SKM-1 treated with dmso at 0.1 percent for 144 hours (cell line): Measurements from ENCODE around the gene TFF3.

ENCODE experiments used
- DNase-seq: peaks from one replicate; lab custom pipeline; 2025; ENCODE audit not compliant: unreplicated experiment; lab: John Stamatoyannopoulos, UW

The TFF3 gene

DNA sequence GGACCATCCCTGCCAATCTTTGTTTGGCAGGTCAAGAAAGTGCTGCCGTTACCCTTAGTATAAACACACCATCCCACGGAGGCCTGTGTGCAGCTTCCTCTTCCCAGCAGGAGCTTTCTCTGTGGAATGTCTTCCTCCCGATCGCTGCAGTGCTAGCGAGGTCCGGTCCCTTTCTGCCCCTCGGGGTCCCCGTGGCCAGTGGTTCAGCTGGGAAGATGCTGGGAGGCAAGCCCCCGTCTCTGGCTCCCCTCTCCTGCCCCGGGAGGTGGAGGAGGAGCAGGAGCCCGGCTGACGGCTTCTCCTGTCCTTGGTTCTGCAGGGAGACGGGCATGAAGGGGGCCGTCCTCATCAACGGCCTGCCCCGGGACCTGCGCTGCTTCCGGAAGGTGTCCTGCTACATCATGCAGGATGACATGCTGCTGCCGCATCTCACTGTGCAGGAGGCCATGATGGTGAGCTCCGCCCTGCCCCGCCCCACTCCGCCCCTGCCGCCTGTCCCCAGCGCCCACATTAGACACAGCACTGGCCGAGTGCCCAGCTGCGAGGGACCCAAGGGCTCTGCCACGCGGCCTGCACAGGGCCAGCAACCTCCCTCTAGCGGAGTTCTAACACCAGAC is 42.1 kb downstream of the TFF3 start:
- DNase-seq = no peak

DNA sequence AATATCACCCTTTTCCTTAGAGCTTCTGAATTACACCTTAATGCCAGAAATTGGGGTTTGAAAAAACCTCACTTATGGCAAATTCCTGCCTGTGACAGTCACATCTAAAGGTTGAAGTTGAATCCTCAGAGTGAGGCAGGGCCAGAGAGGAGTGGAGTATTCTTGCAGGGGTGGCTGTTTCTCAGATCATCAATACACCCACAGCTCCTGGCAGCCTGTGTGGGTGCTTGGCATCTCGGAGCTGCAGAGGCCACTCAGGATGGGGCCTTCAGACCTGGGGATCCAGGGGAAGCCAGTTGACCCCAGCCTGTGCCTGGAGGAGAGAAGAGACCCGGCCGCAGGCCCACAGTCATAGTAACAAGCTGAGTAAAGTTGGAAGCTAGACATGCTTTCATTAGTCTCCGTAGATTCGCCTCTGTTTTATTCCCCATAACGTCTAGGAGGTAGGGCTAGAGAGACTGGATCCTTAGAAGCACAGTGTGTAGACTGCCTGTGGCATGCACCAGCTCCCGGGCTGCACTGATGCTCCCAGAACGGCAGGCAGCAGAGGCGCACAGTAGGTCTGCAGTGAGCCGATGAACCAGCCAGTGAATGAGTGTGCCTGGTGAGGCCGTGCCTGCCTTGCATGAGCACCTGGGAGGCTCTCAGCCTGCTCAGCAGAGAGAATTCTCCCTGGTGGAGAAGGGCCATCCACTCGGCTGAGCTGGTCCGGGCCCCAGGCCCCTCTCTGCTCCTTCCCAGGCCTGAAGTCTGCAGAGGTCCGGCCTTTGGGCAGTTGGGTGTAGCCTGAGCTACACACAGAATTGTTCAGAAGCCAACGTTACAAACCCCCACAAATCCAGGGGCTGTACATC is 42.9 kb downstream of the TFF3 start:
- DNase-seq = no peak

DNA sequence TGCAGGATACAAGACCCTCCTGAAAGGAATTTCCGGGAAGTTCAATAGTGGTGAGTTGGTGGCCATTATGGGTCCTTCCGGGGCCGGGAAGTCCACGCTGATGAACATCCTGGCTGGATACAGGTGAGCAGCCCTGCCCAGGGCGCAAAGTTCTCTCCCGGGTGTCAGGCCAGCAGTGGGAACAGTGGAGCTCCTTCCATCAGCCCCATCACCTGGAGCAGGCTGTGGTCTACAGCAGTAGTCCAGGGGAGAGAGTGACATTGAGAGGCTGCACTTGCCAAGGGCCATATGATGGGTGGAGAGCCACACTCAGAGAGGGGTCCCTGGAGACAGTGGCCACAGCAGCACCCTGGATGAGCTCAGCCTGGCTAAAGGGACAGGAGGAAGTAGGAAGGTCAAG is 44.1 kb downstream of the TFF3 start:
- no peak for DNase-seq

DNA sequence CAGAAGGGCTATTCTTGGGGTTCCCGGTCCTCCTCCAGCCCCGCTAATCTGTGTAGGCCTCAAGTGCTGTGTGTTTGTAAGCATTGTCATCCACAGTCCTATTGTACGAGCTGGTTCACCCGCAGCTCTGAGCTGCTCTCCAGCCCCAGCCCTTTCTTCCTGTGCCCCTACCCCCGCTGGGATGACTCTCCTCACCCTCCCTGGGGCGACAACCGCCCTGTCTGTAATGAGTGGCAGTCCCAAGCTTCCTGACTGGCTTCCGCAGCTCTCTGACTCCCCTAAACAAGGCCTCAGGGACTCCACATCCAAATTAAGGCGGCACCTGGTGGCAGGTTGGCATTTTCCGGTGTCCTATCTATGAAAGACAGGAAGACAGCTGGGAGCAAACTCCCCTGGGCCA is 45.8 kb downstream of the TFF3 start:
- no peak for DNase-seq

DNA sequence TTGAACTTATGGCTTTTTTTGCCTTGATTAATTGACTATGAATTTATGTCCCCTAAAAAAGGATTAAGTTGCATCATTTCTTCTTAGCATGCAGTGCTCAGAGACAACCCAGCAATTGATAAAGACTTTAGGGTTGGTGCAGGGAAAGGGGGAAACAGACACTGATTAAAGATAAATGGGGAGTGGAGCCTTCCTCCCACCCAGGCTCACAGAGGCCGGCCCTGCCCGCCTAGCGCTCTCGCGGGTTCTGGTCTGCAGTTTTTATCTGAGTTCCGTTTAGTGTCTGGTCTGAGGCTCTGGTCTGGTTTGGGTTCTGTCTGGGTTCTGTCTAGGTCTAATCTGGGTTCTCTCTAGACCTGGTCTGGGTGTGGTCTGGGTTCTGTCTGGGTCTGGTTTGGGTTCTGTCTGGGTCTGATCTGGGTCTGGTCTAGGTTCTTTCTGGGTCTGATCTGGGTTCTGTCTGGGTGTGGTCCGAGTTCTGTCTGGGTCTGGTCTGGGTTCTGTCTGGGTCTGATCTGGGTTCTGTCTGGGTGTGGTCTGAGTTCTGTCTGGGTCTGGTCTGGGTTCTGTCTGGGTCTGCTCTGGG is 48.1 kb downstream of the TFF3 start:
- no peak for DNase-seq

DNA sequence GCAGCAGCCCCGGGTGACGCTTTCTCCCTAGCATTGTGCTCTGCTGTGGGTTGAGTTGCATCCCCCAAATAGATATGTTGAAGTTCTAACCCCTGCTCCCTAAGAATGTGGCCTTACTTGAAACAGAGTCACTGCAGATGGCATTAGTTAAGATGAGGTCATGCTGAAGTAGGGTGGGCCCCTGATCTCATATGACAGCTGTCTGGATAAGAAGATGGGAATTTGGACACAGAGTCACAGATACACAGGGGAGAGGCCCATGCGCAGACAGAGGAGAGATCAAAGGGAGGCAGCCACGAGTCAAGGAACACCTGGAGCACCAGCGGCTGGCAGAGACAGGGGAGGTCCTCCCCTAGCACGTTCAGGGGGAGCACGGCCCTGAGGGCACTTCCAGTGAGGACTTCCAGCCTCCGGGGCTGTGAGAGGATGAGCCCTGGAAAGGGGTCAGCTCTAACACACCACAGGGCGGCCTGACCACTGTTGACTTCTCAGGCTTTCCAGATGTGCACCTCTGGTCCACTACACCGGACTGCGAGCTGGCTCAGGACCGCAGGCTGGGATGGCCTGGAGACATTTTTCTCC is 49.9 kb downstream of the TFF3 start:
- no peak for DNase-seq

DNA sequence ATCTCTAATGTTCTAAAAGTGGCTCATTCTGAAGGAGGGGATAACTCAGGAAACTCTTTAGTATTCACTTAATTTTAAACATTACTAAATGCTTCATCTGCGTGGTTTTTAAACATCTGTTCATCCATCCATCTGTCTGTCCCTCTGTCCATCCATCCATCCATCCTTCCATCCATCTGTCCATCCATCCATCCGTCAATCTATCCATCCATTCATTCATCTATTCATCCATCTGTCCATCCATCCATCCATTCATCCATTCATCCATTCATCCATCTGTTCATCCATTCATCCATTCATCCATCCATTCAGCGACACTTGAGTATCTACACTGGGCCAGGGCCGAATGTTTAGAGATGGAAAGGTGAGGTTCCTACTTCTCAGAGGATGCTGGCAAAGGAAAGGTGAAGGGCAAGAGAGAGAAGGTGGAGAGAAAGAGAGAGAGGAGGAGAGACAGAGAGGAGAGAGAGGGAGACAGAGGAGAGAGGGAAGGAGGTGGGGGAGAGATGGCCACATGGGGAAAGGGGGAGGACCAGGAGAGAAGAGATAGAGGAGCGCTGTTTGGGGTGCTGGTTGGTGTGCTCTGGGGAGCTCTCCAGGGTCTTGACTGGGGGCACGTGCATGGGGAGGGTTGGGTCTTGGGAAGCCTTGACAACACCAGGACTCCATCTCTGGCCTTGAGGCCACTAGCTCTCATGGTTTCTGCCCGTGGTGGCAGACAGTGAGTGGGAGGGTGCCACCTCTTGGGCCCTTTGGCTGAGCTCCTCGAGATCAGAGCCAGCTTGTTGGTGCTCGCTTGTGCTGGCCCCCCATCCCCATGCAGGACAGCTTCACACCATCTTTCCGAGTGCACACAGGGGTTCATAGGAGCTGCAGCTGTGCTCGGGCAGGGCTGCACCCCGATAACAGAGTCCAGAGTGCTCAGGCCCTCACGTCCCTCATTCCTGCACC is 50.7 kb downstream of the TFF3 start:
- DNase-seq = no peak

DNA sequence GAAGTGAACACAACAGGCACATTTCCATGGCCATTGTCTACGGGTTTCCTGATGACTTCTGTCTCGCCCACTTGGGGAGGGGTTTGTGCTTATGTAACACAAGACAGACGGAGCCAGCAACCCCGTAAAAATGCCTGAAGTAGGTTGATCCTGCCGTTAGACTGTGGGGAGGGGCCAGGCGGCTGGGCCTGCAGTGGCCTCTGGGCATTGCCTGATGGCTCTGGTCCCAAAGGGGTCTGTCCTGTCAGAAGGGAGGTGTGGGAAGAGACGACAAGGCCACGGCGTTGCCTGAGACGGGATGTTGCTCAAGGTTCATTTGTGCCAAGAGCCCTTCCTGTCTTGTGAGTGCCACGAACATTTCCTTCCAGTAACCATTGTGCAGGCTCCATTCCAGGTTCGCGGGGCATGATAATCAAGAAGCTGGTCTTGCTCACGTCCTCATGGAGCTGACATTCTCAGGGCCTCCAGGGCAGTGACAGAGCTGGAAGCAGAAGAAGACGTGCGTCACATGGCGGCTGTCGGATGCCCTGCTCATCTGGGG is 51.5 kb downstream of the TFF3 start:
- no peak for DNase-seq

DNA sequence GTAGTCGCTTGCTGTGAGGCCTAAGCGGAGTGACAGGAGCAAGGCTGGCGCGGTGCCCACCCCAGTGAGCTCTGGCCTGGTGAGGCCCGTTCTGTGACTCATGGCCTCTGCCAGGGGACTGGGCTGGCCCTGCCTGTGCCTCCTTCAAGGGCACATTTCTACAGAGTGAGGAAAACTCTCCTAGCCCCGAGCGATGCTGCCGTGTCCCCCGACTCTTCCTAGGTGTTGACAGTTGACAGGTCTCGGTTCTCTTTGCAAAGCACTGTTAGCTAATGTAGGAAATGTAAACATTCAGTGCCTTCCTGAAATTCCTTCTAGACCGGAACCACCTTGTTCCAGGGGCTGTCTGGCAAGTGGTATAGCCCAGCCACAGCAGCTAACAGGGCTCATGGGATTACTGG is 52.4 kb downstream of the TFF3 start:
- no peak for DNase-seq

DNA sequence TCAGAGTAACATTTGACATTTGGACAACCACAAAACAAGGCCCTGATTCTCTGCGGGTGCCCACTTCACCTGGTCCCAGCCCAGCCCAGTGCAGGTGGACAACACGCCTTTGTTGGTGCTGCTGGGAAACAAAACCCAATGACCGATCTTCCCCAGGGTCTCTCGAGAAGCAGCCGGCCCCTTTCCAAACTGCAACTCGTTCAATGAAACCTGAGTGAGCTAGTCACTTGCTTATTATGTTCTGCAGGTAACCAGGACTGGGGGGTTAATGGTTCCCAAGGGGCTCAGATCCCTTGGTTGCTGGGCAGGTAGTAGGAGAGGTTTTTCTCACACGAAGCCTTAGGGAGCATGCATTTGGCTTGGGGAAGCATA is 53.4 kb downstream of the TFF3 start:
- no peak for DNase-seq
